Measurements from ENCODE around the gene ANKS1B.

The ANKS1B gene

GRCh38 chr12:98698603-98699463, 1285.9 kb downstream of the ANKS1B start:
- H3K4me1 ChIP-seq (ENCODE audit: control insufficient read depth, insufficient read depth, low read length): no peaks in the 10 kb centered on the region
- H3K9me3 ChIP-seq (ENCODE audit: control insufficient read depth, insufficient read depth, low read depth, low read length): no peaks in the 10 kb centered on the region
- H3K4me3 ChIP-seq (ENCODE audit: low read depth, low read length): no peak overlapping the region
- CTCF ChIA-PET: interaction anchor here (0.6 to 2.4 kb wide), 36 partner anchors 8 to 1934 kb away, joined by 3 to 17 read pairs (median 3); no protein-coding TSS in a partner anchor
- H3K27ac ChIP-seq (ENCODE audit: extremely low read depth, low read depth, low read length): no peak overlapping the region
- POLR2A ChIA-PET: no interaction called here
- H3K36me3 ChIP-seq (ENCODE audit: control insufficient read depth in 2 of 2, insufficient read depth in 1 of 2, low read length in 2 of 2): peaks cover 9 to 19% of the 10 kb centered on the region in 2 experiments
- TF ChIP-seq ZNF37A (tag by site-specific recombination; IDR thresholded peaks at IDR 0.05) (no peak), ZNF10 (tag by site-specific recombination; IDR thresholded peaks at IDR 0.05) (peak; percentile 30; the same call in 1 of the 2 replicates), ZNF513 (tag by site-specific recombination; IDR thresholded peaks at IDR 0.05) (0 out of 2 replicates have a peak, but pooled peaks have one; percentile 14), ZNF654 (tag by site-specific recombination; IDR thresholded peaks at IDR 0.05; ENCODE audit: low read depth) (peak; percentile 77), HOXC10 (CRISPR knock-in tag; IDR thresholded peaks at IDR 0.05) (no peak), ZIC2 (tag by site-specific recombination; IDR thresholded peaks at IDR 0.05) (no peak), GLIS1 (tag by site-specific recombination; IDR thresholded peaks at IDR 0.05) (0 out of 2 replicates have a peak, but pooled peaks have one; percentile 21), ZNF768 (tag by site-specific recombination; IDR thresholded peaks at IDR 0.05) (no peak), CTCF (tag by site-specific recombination; IDR thresholded peaks at IDR 0.05) (peak; percentile 54), SCRT2 (tag by site-specific recombination; IDR thresholded peaks at IDR 0.05) (peak; percentile 51)

GRCh38 chr12:98697209-98697608, 1287.5 kb downstream of the ANKS1B start:
- Histone ChIP-seq H3K4me1 (ENCODE audit: control insufficient read depth, insufficient read depth, low read length) (no peaks in the 10 kb centered on the region), H3K4me3 (ENCODE audit: low read depth, low read length) (no peak overlapping the region), H3K36me3 (ENCODE audit: control insufficient read depth in 2 of 2, insufficient read depth in 1 of 2, low read length in 2 of 2) (peaks cover 9 to 13% of the 10 kb centered on the region in 2 experiments), H3K9me3 (ENCODE audit: control insufficient read depth, insufficient read depth, low read depth, low read length) (no peaks in the 10 kb centered on the region), H3K27ac (ENCODE audit: extremely low read depth, low read depth, low read length) (no peak overlapping the region)
- ChIA-PET CTCF (interaction anchor here (1.0 kb wide), 1 partner anchor 301 kb away, joined by 5 read pairs; no protein-coding TSS in a partner anchor), POLR2A (no interaction called here)
- TF ChIP-seq ZNF488 (tag by site-specific recombination; IDR thresholded peaks at IDR 0.05) (no peak), ZIC2 (tag by site-specific recombination; IDR thresholded peaks at IDR 0.05) (no peak), ZNF473 (tag by site-specific recombination; IDR thresholded peaks at IDR 0.05) (no peak), ZNF157 (tag by site-specific recombination; IDR thresholded peaks at IDR 0.05) (no peak), ZNF670 (tag by site-specific recombination; IDR thresholded peaks at IDR 0.05; ENCODE audit: low read depth) (no peak), ZNF544 (tag by site-specific recombination; IDR thresholded peaks at IDR 0.05) (no peak), ZNF169 (tag by site-specific recombination; IDR thresholded peaks at IDR 0.05) (no peak), ZNF366 (tag by site-specific recombination; conservative IDR thresholded peaks at IDR 0.05) (no peak), ZFHX2 (tag by site-specific recombination; conservative IDR thresholded peaks at IDR 0.05) (no peak), ELK4 (IDR thresholded peaks at IDR 0.05; ENCODE audit: borderline replicate concordance, low read depth, low read length) (no peak), ZNF211 (tag by site-specific recombination; IDR thresholded peaks at IDR 0.05; ENCODE audit: low read depth) (no peak), SP2 (tag by site-specific recombination; IDR thresholded peaks at IDR 0.05) (no peak), ZNF214 (tag by site-specific recombination; IDR thresholded peaks at IDR 0.05; ENCODE audit: borderline replicate concordance) (no peak), ZNF585B (tag by site-specific recombination; IDR thresholded peaks at IDR 0.05) (no peak), ZNF777 (tag by site-specific recombination; IDR thresholded peaks at IDR 0.05; ENCODE audit: borderline replicate concordance) (no peak), HOXD13 (CRISPR knock-in tag; IDR thresholded peaks at IDR 0.05; ENCODE audit: borderline replicate concordance) (no peak)

Measured in HEK293 (cell line).